CD4-positive, alpha-beta T cell (primary cell): Measurements from ENCODE around the gene SLC22A6. TPM values are rescaled to one million over a fixed set of nuclear protein-coding genes. Genes with fewer than 3 reads are reported as not detected.

Experiments
- ATAC-seq: fragments of 200-7000 bp; cut with Tn5 transposase; one replicate; pipeline ENCODE4 v1.10.0; 2022; ENCODE audit warnings: mild to moderate bottlenecking; ENCODE audit not compliant: poor library complexity
- CTCF ChIA-PET: fragments of 350-600 bp; sonication (Branson Sonifier 250); formaldehyde crosslinking; loops from one replicate; lab custom pipeline; 2021; ENCODE audit warnings: antibody characterized with exemption, inconsistent platforms; lab: Charles Lee
- POLR2A ChIA-PET: fragments of 350-600 bp; sonication (Branson Sonifier 250); formaldehyde crosslinking; loops from one replicate; lab custom pipeline; 2021; ENCODE audit warnings: antibody characterized with exemption, inconsistent platforms; lab: Charles Lee
- DNase-seq, 14 experiments: peaks; one replicate each; pipeline ENCODE4 v3.0.0-alpha.2; 2013 to 2020; ENCODE audit warnings: mixed read lengths in 2 of 14
- H3K27ac ChIP-seq, 2 donors: one replicate each; pipeline versions ENCODE4 v1.5.1 to v1.7.0; 2013; ENCODE audit warnings: low read length in 2 of 2, low read depth in 1 of 2, mild to moderate bottlenecking in 1 of 2
- H3K27me3 ChIP-seq, 2 experiments: 1 replicate in 1 of 2; 2 replicates in 1 of 2; pipeline versions ENCODE4 v1.6.1 to v1.7.0; 2013; ENCODE audit warnings: low read length in 2 of 2, control low read depth in 1 of 2, mild to moderate bottlenecking in 1 of 2, moderate library complexity in 1 of 2; ENCODE audit not compliant: insufficient read depth in 2 of 2, control insufficient read depth in 1 of 2
- H3K36me3 ChIP-seq: one replicate; pipeline ENCODE4 v1.6.1; 2013; ENCODE audit warnings: low read length, control low read depth; ENCODE audit not compliant: insufficient read depth
- H3K4me1 ChIP-seq: one replicate; pipeline ENCODE4 v1.6.1; 2013; ENCODE audit warnings: low read length, control low read depth; ENCODE audit not compliant: insufficient read depth
- H3K4me3 ChIP-seq: one replicate; pipeline ENCODE4 v1.5.1; 2013; ENCODE audit warnings: mild to moderate bottlenecking, low read length, moderate library complexity
- H3K9me3 ChIP-seq, 2 experiments: 1 replicate in 1 of 2; 2 replicates in 1 of 2; pipeline versions ENCODE4 v1.6.1 to v1.7.0; 2013; ENCODE audit warnings: low read length in 2 of 2, mild to moderate bottlenecking in 2 of 2, control low read depth in 1 of 2, moderate library complexity in 1 of 2; ENCODE audit not compliant: control insufficient read depth in 1 of 2, insufficient read depth in 1 of 2
- H3K27ac Mint-ChIP-seq: one replicate; pipeline ENCODE4 v1.8.0; 2020; ENCODE audit warnings: mixed read lengths
- H3K27me3 Mint-ChIP-seq: one replicate; pipeline ENCODE4 v1.8.0; 2021; ENCODE audit warnings: mixed read lengths
- H3K36me3 Mint-ChIP-seq: one replicate; pipeline ENCODE4 v1.8.0; 2021; ENCODE audit warnings: low read depth, mixed read lengths
- H3K4me1 Mint-ChIP-seq: one replicate; pipeline ENCODE4 v1.8.0; 2021; ENCODE audit warnings: low read depth, mixed read lengths
- H3K4me3 Mint-ChIP-seq: one replicate; pipeline ENCODE4 v1.8.0; 2020; ENCODE audit warnings: mild to moderate bottlenecking, mixed read lengths
- H3K9me3 Mint-ChIP-seq: one replicate; pipeline ENCODE4 v1.8.0; 2020; ENCODE audit warnings: mixed read lengths
- CTCF ChIP-seq: fragments of 200-600 bp; IDR thresholded peaks from one replicate; pipeline ENCODE4 v1.8.0; 2022; ENCODE audit warnings: antibody characterized with exemption, mild to moderate bottlenecking
- intact Hi-C, 2 experiments: fragments of 100-400 bp; cut with DNase I in 1 of 2; cut with micrococcal nuclease in 1 of 2; formaldehyde crosslinking; loops; one replicate each; pipeline versions ENCODE4 v1.15.1 to v1.9.0; 2023 to 2025; cut with DNase I, micrococcal nuclease
- total RNA-seq, 174 experiments: library from RNA in 2 of 174; stranded (reverse) in 2 of 174; gene quantifications; one replicate each; pipeline ENCODE4 v1.2.3 and lab custom pipeline; 2021 to 2026

Gene SLC22A6
- total RNA-seq, 2 experiments from 2014 or later: not detected

GRCh38 chr11:62994775-62995174 is 10.0 kb upstream of the SLC22A6 start:
- POLR2A ChIA-PET: no interaction called here
- CTCF ChIA-PET: interaction anchor here (1.1 kb wide), 1 partner anchor 12 kb away, joined by 3 read pairs; no protein-coding TSS in a partner anchor
- DNase-seq: no peak

GRCh38 chr11:62988276-62988675 is 3.5 kb upstream of the SLC22A6 start:
- Histone ChIP-seq H3K36me3 (no peaks in the 10 kb centered on the region), H3K27me3 (no peaks in the 10 kb centered on the region), H3K4me3 (no peak overlapping the region), H3K4me1 (no peaks in the 10 kb centered on the region), H3K9me3 (no peaks in the 10 kb centered on the region), H3K27ac (no peak overlapping the region)
- Mint-ChIP-seq H3K27me3 (peaks cover 29% of the 10 kb centered on the region), H3K4me3 (no peak overlapping the region), H3K4me1 (no peaks in the 10 kb centered on the region), H3K27ac (no peak overlapping the region), H3K9me3 (no peaks in the 10 kb centered on the region), H3K36me3 (no peaks in the 10 kb centered on the region)
- intact Hi-C loops: no loop called here
- no peak for ATAC-seq
- no peak for TF ChIP-seq CTCF
- ChIA-PET CTCF (no interaction called here), POLR2A (no interaction called here)
- DNase-seq: no peak

More at GRCh38 chr11:62994775-62995174, 10.0 kb upstream of the SLC22A6 start:
- H3K9me3 ChIP-seq: no peaks in the 10 kb centered on the region
- Mint-ChIP-seq H3K27me3 (peaks cover 41% of the 10 kb centered on the region), H3K36me3 (no peaks in the 10 kb centered on the region), H3K4me3 (no peak overlapping the region), H3K27ac (no peak overlapping the region), H3K9me3 (no peaks in the 10 kb centered on the region), H3K4me1 (no peaks in the 10 kb centered on the region)
- no peaks in the 10 kb centered on the region for H3K36me3 ChIP-seq
- TF ChIP-seq CTCF: no peak
- no peak for ATAC-seq
- H3K4me1 ChIP-seq: no peaks in the 10 kb centered on the region
- H3K27ac ChIP-seq: no peak overlapping the region
- H3K27me3 ChIP-seq: peaks cover 0 to 5% of the 10 kb centered on the region in 2 experiments
- intact Hi-C loops: no loop called here
- H3K4me3 ChIP-seq: no peak overlapping the region

GRCh38 chr11:62985041-62985750 is 429 bp upstream of the SLC22A6 start:
- Histone ChIP-seq H3K27me3 (no peaks in the 10 kb centered on the region), H3K36me3 (no peaks in the 10 kb centered on the region), H3K27ac (no peak overlapping the region), H3K4me1 (no peaks in the 10 kb centered on the region), H3K9me3 (no peaks in the 10 kb centered on the region), H3K4me3 (no peak overlapping the region)
- Mint-ChIP-seq H3K4me1 (no peaks in the 10 kb centered on the region), H3K9me3 (no peaks in the 10 kb centered on the region), H3K4me3 (no peak overlapping the region), H3K27me3 (peaks cover 20% of the 10 kb centered on the region), H3K27ac (no peak overlapping the region), H3K36me3 (no peaks in the 10 kb centered on the region)
- ChIA-PET POLR2A (no interaction called here), CTCF (no interaction called here)
- intact Hi-C loops: no loop called here
- no peak for TF ChIP-seq CTCF
- DNase-seq: no peak
- ATAC-seq: no peak
